WERI-Rb-1 (cell line): ENCODE results near the gene RFC2.
A peak's percentile ranks its signal among the peaks of the same experiment; 100 is the strongest.
"Not testable (repeated sequence)": the region's sequence is repeated elsewhere in the genome, so short reads cannot be mapped to it uniquely, and the experiment has no call there.

Source experiments
- DNase-seq: peaks from one replicate; pipeline ENCODE4 v3.0.0-alpha.2; 2020
- H3K27ac ChIP-seq: fragments of 250-450 bp; sonication (Bioruptor Pico); 2 replicates; pipeline ENCODE4 v1.5.1; 2020; ENCODE audit warnings: mild to moderate bottlenecking, moderate library complexity
- H3K27me3 ChIP-seq: fragments of 250-450 bp; sonication (Bioruptor Pico); 2 replicates; pipeline ENCODE4 v1.5.1; 2021; ENCODE audit warnings: mild to moderate bottlenecking, low read depth, moderate library complexity; ENCODE audit not compliant: insufficient read depth, severe bottlenecking
- H3K36me3 ChIP-seq: fragments of 250-450 bp; sonication (Bioruptor Pico); 2 replicates; pipeline ENCODE4 v1.5.1; 2020; ENCODE audit warnings: mild to moderate bottlenecking, moderate library complexity
- H3K4me3 ChIP-seq: 2 replicates; pipeline ENCODE4 v1.5.1; 2011; ENCODE audit warnings: low read depth, mild to moderate bottlenecking, control low read depth, low read length
- H3K9me3 ChIP-seq: fragments of 250-450 bp; sonication (Bioruptor Pico); 2 replicates; pipeline ENCODE4 v1.5.1; 2021; ENCODE audit warnings: mild to moderate bottlenecking, moderate library complexity; ENCODE audit not compliant: severe bottlenecking
- TF ChIP-seq, protein P1 (sequence below): IDR thresholded peaks from 2 replicates; pipeline ENCODE4 v1.5.1; 2011; ENCODE audit warnings: low read depth, mild to moderate bottlenecking, control low read depth, inconsistent platforms, low read length

RFC2 gene

DNA sequence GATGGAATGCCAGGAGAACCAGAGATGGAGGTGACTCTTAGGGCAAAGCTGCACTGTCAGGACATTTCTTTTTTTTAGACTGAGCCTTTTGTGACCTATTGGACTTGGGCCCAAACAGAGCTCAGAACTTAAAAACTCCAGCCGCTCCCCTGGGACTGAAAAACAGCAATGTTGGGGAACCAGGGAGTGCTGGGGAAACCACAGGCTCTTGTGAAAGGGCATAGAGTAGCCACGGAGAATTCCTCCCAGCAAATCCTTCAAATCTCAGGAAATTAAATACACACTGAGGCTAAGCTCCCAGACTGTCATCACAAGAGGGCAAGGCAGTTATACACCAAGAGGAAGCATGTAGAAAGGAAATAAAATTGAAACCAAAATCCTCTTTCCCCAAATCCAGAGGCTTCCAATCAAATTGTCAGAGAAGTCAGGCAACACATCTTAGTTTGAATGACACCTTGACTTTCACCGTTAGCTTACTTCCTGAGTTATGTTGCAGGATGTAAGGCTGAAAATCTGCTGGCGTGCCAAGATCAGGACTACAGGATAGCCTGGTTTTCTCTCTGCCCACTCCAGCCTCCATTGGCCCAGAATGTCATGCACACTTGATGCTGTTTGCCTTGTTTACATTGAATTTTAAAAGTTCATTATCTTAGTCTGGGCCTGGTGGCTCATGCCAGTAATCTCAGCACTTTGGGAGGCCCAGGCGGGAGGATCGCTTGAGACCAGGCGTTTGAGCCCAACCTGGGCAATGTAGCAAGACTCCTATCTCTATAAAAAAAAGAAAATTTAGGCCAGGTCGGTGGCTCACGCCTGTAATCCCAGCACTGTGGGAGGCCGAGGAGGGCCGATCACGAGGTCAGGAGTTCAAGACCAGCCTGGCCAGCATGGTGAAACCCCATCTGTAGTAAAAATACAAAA, 2.6 kb upstream of the RFC2 start:
- TF ChIP-seq, protein P1, sequence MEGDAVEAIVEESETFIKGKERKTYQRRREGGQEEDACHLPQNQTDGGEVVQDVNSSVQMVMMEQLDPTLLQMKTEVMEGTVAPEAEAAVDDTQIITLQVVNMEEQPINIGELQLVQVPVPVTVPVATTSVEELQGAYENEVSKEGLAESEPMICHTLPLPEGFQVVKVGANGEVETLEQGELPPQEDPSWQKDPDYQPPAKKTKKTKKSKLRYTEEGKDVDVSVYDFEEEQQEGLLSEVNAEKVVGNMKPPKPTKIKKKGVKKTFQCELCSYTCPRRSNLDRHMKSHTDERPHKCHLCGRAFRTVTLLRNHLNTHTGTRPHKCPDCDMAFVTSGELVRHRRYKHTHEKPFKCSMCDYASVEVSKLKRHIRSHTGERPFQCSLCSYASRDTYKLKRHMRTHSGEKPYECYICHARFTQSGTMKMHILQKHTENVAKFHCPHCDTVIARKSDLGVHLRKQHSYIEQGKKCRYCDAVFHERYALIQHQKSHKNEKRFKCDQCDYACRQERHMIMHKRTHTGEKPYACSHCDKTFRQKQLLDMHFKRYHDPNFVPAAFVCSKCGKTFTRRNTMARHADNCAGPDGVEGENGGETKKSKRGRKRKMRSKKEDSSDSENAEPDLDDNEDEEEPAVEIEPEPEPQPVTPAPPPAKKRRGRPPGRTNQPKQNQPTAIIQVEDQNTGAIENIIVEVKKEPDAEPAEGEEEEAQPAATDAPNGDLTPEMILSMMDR: no peak
- H3K27ac ChIP-seq: no peak overlapping the region
- DNase-seq: no peak

GRCh38 chr7:74255461-74255860, 1.3 kb upstream of the RFC2 start:
- DNase-seq, H3K4me3 ChIP-seq, H3K27me3 ChIP-seq, H3K27ac ChIP-seq, H3K9me3 ChIP-seq: not testable (repeated sequence)
- H3K36me3 ChIP-seq: peaks cover 26% of the 10 kb centered on the region

More for the DNA sequence above, 2.6 kb upstream of the RFC2 start:
- Histone ChIP-seq H3K4me3 (no peak overlapping the region), H3K36me3 (peaks cover 15% of the 10 kb centered on the region), H3K27me3 (no peaks in the 10 kb centered on the region), H3K9me3 (no peaks in the 10 kb centered on the region)

DNA sequence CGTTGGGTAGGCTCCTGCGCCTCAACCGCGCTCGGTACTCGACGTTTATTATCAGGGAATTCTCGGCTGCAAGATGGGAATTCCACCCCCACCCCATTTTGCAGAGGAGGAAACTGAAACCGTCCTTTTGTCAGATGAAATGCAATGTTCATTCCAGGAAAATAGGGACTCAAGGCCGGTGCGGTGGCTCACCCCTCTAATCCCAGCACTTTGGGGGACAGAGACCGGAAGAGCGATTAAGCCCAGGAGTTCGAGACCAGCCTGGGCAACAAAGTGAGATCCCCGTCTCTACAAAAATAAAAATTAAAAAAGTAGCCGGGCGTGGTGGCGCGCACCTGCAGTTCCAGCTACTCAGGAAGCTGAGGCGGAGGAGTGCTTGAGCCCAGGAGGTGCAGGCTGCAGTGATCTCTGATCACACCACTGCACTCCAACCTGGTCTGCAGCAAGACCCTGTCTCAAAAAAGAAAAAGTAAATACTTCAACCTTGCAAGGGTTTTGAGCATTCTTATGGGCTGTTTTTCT, 720 bp upstream of the RFC2 start:
- TF ChIP-seq, protein P1: no peak
- Histone ChIP-seq H3K36me3 (peaks cover 32% of the 10 kb centered on the region), H3K27ac (peak overlapping the region; percentile 96), H3K27me3 (no peaks in the 10 kb centered on the region), H3K4me3 (peak overlapping the region; percentile 77), H3K9me3 (no peaks in the 10 kb centered on the region)
- DNase-seq: no peak

GRCh38 chr7:74253835-74254128, 417 bp downstream of the RFC2 start:
- no peak for DNase-seq
- TF ChIP-seq, protein P1: no peak
- H3K27ac ChIP-seq: peak overlapping the region; percentile 96
- H3K36me3 ChIP-seq: peaks cover 43% of the 10 kb centered on the region
- H3K4me3 ChIP-seq: peak overlapping the region; percentile 77
- H3K27me3 ChIP-seq: no peaks in the 10 kb centered on the region
- no peaks in the 10 kb centered on the region for H3K9me3 ChIP-seq

DNA sequence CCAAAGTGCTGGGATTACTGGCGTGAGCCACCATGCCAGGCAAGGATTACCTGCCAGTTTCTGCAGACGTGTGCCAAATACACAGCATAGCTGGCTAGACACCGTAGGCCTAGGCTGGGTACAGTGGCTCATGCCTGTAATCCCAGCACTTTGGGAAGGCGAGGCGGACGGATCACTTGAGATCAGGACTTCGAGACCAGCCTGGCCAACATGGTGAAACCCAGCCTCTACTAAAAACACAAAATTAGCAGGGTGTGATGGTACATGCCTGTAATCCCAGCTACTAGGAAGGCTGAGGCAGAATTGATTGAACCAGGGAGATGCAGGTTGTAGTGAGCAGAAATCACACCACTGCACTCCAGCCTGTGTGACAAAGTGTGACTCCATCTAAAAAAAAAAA, 868 bp downstream of the RFC2 start:
- no peaks in the 10 kb centered on the region for H3K9me3 ChIP-seq
- H3K27ac ChIP-seq: peak overlapping the region; percentile 96
- H3K27me3 ChIP-seq: no peaks in the 10 kb centered on the region
- peaks cover 48% of the 10 kb centered on the region for H3K36me3 ChIP-seq
- TF ChIP-seq, protein P1: no peak
- H3K4me3 ChIP-seq: peak overlapping the region; percentile 77
- DNase-seq: no peak

GRCh38 chr7:74252893-74253292, 1.3 kb downstream of the RFC2 start:
- Histone ChIP-seq H3K36me3 (peaks cover 52% of the 10 kb centered on the region), H3K27ac (no peak overlapping the region), H3K9me3 (no peaks in the 10 kb centered on the region), H3K27me3 (no peaks in the 10 kb centered on the region), H3K4me3 (peak overlapping the region; percentile 77; the same call in 1 of the 2 replicates)
- no peak for DNase-seq
- TF ChIP-seq, protein P1: no peak

DNA sequence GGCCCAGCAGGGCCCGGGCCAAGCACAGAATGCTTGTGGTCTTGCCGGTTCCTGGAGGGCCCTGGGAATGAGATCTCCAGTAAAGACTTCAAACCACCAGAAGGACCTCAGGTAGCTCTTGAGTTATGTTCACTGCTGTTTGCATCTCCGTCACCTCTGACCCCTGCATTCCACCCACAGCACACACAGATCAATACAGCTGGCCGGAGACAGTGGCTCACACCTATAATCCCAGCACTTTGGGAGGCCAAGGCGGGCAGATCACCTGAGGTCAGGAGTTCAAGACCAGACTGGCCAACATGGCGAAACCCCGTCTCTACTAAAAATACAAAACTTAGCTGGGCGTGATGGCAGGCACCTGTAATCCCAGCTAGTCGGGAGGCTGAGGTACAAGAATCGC, 5.1 kb downstream of the RFC2 start:
- H3K9me3 ChIP-seq, DNase-seq, H3K4me3 ChIP-seq, H3K27me3 ChIP-seq, H3K27ac ChIP-seq: not testable (repeated sequence)
- peaks cover 75% of the 10 kb centered on the region for H3K36me3 ChIP-seq
